Keratinocyte (primary cell): ENCODE data around the gene INSYN1.

ENCODE experiments used
- EZH2 ChIP-seq: IDR thresholded peaks from one replicate; pipeline ENCODE4 v1.6.1; 2012; ENCODE audit warnings: inconsistent platforms, mild to moderate bottlenecking, low read length, moderate library complexity
- TF ChIP-seq, protein P1 (sequence below), 3 experiments: IDR thresholded peaks in 1 of 3; conservative IDR thresholded peaks in 1 of 3; optimal IDR thresholded peaks in 1 of 3; 2 replicates in 2 of 3; 3 replicates in 1 of 3; pipeline versions ENCODE3 to v1.5.1; 2011; ENCODE audit warnings: low read length in 3 of 3, mild to moderate bottlenecking in 3 of 3, moderate library complexity in 2 of 3, control low read depth in 1 of 3, inconsistent platforms in 1 of 3; ENCODE audit not compliant: insufficient read depth in 2 of 3; ENCODE audit errors: extremely low read depth in 1 of 3

DNA sequence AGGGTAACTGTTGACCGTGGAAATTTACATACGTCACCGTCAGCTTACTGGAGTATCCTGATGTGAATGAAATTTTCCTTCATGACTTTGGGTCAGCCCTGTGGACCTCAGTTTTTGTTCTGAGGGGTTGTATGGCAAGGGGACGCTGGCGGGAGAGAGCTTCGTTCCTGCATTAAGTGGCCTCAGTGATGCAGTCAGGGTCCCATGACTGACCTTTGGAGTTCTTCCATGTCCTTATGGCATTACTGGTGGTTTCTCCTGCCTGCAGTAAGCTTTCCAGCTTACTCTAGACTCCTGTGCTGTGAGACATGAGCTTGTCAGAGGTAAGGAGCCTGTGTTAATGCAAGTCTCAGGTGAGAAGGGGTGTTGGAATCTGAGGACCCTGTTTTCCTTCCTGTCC, 67.2 kb downstream of the INSYN1 start:
- TF ChIP-seq, protein P1, sequence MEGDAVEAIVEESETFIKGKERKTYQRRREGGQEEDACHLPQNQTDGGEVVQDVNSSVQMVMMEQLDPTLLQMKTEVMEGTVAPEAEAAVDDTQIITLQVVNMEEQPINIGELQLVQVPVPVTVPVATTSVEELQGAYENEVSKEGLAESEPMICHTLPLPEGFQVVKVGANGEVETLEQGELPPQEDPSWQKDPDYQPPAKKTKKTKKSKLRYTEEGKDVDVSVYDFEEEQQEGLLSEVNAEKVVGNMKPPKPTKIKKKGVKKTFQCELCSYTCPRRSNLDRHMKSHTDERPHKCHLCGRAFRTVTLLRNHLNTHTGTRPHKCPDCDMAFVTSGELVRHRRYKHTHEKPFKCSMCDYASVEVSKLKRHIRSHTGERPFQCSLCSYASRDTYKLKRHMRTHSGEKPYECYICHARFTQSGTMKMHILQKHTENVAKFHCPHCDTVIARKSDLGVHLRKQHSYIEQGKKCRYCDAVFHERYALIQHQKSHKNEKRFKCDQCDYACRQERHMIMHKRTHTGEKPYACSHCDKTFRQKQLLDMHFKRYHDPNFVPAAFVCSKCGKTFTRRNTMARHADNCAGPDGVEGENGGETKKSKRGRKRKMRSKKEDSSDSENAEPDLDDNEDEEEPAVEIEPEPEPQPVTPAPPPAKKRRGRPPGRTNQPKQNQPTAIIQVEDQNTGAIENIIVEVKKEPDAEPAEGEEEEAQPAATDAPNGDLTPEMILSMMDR (optimal IDR thresholded peaks at IDR 0.05 in 1 of 3, IDR thresholded peaks at IDR 0.05 in 1 of 3, conservative IDR thresholded peaks at IDR 0.05 in 1 of 3; ENCODE audit: extremely low read depth in 1 of 3, insufficient read depth in 2 of 3, low read length in 3 of 3) = no peak
- no peak for TF ChIP-seq EZH2
